ENCODE results near the gene TMEM88. TPM values are rescaled to one million over a fixed set of nuclear protein-coding genes. Genes with fewer than 3 reads are reported as not detected.
A peak's percentile ranks its signal among the peaks of the same experiment; 100 is the strongest.
"Not testable (repeated sequence)": the region's sequence is repeated elsewhere in the genome, so short reads cannot be mapped to it uniquely, and the experiment has no call there.

Gene TMEM88
- polyA plus RNA-seq (2013, experiment 1 of 4) = 67.3 TPM
- polyA plus RNA-seq (2013, experiment 2 of 4) = 77.7 TPM
- 52.8 TPM for polyA plus RNA-seq (2013, experiment 3 of 4)
- polyA plus RNA-seq (2013, experiment 4 of 4) = 61.1 TPM

- no peaks in the 10 kb centered on the region for H3K27me3 ChIP-seq (ENCODE audit: control insufficient read depth, insufficient read depth, low read length, poor library complexity, severe bottlenecking)
- H3K36me3 ChIP-seq (ENCODE audit: control insufficient read depth, insufficient read depth, low read length) = peaks cover 17% of the 10 kb centered on the region
- H3K9me3 ChIP-seq (ENCODE audit: control insufficient read depth, low read length) = no peaks in the 10 kb centered on the region
- WGBS, 2 experiments = 1% methylated on average over 57 of the region's 57 CpGs
- peaks cover 32% of the 10 kb centered on the region for H3K4me1 ChIP-seq (ENCODE audit: control insufficient read depth, insufficient read depth, low read length)
- H3K4me3 ChIP-seq (ENCODE audit: insufficient read depth, low read depth, low read length) = peak within 1 kb of the TSS; percentile 74
- H3K27ac ChIP-seq (ENCODE audit: insufficient read depth, low read depth, low read length, poor library complexity, severe bottlenecking) = peak within 1 kb of the TSS; percentile 58
Measured at GRCh38 chr17:7854851-7855659, at the start of gene TMEM88. Gene TMEM88 (plus strand): TSS chr17:7855066. CDS start chr17:7855075, 9 bp downstream.

- no peaks in the 10 kb centered on the region for H3K9me3 ChIP-seq (ENCODE audit: control insufficient read depth, low read length)
- H3K27me3 ChIP-seq (ENCODE audit: control insufficient read depth, insufficient read depth, low read length, poor library complexity, severe bottlenecking) = no peaks in the 10 kb centered on the region
- H3K4me1 ChIP-seq (ENCODE audit: control insufficient read depth, insufficient read depth, low read length) = no peaks in the 10 kb centered on the region
- no peak overlapping the region for H3K4me3 ChIP-seq (ENCODE audit: insufficient read depth, low read depth, low read length)
- 90% methylated on average over 4 to 6 of the region's 6 CpGs for WGBS, 2 experiments
- no peak overlapping the region for H3K27ac ChIP-seq (ENCODE audit: insufficient read depth, low read depth, low read length, poor library complexity, severe bottlenecking)
- H3K36me3 ChIP-seq (ENCODE audit: control insufficient read depth, insufficient read depth, low read length) = no peaks in the 10 kb centered on the region
Measured at GRCh38 chr17:7806587-7806986, 48.3 kb upstream of the TMEM88 start.

- no peaks in the 10 kb centered on the region for H3K4me1 ChIP-seq (ENCODE audit: control insufficient read depth, insufficient read depth, low read length)
- H3K9me3 ChIP-seq (ENCODE audit: control insufficient read depth, low read length) = no peaks in the 10 kb centered on the region
- no peak overlapping the region for H3K4me3 ChIP-seq (ENCODE audit: insufficient read depth, low read depth, low read length)
- H3K27ac ChIP-seq (ENCODE audit: insufficient read depth, low read depth, low read length, poor library complexity, severe bottlenecking) = no peak overlapping the region
- H3K36me3 ChIP-seq (ENCODE audit: control insufficient read depth, insufficient read depth, low read length) = no peaks in the 10 kb centered on the region
- WGBS, 2 experiments = 92 to 95% methylated on average over 21 of the region's 21 CpGs
- H3K27me3 ChIP-seq (ENCODE audit: control insufficient read depth, insufficient read depth, low read length, poor library complexity, severe bottlenecking) = no peaks in the 10 kb centered on the region
Measured at GRCh38 chr17:7807206-7807605, 47.7 kb upstream of the TMEM88 start.

GRCh38 chr17:7809086-7809790, 45.6 kb upstream of the TMEM88 start:
- 84% methylated on average over 11 of the region's 11 CpGs for WGBS, 2 experiments
- Histone ChIP-seq H3K4me3 (ENCODE audit: insufficient read depth, low read depth, low read length) (no peak overlapping the region), H3K27me3 (ENCODE audit: control insufficient read depth, insufficient read depth, low read length, poor library complexity, severe bottlenecking) (no peaks in the 10 kb centered on the region), H3K27ac (ENCODE audit: insufficient read depth, low read depth, low read length, poor library complexity, severe bottlenecking) (no peak overlapping the region), H3K9me3 (ENCODE audit: control insufficient read depth, low read length) (no peaks in the 10 kb centered on the region), H3K4me1 (ENCODE audit: control insufficient read depth, insufficient read depth, low read length) (no peaks in the 10 kb centered on the region), H3K36me3 (ENCODE audit: control insufficient read depth, insufficient read depth, low read length) (no peaks in the 10 kb centered on the region)

GRCh38 chr17:7809791-7810343, 45.0 kb upstream of the TMEM88 start:
- 89 to 96% methylated on average over 9 of the region's 9 CpGs for WGBS, 2 experiments

GRCh38 chr17:7811251-7811650, 43.6 kb upstream of the TMEM88 start:
- H3K4me3 ChIP-seq (ENCODE audit: insufficient read depth, low read depth, low read length) = no peak overlapping the region
- no peaks in the 10 kb centered on the region for H3K4me1 ChIP-seq (ENCODE audit: control insufficient read depth, insufficient read depth, low read length)
- no peaks in the 10 kb centered on the region for H3K9me3 ChIP-seq (ENCODE audit: control insufficient read depth, low read length)
- no peaks in the 10 kb centered on the region for H3K27me3 ChIP-seq (ENCODE audit: control insufficient read depth, insufficient read depth, low read length, poor library complexity, severe bottlenecking)
- no peaks in the 10 kb centered on the region for H3K36me3 ChIP-seq (ENCODE audit: control insufficient read depth, insufficient read depth, low read length)
- WGBS, 2 experiments = 92% methylated on average over 3 of the region's 3 CpGs
- no peak overlapping the region for H3K27ac ChIP-seq (ENCODE audit: insufficient read depth, low read depth, low read length, poor library complexity, severe bottlenecking)

More at GRCh38 chr17:7809791-7810343, 45.0 kb upstream of the TMEM88 start:
- not testable (repeated sequence) for H3K9me3 ChIP-seq (ENCODE audit: control insufficient read depth, low read length); H3K36me3 ChIP-seq (ENCODE audit: control insufficient read depth, insufficient read depth, low read length); H3K27ac ChIP-seq (ENCODE audit: insufficient read depth, low read depth, low read length, poor library complexity, severe bottlenecking); H3K27me3 ChIP-seq (ENCODE audit: control insufficient read depth, insufficient read depth, low read length, poor library complexity, severe bottlenecking); H3K4me3 ChIP-seq (ENCODE audit: insufficient read depth, low read depth, low read length); H3K4me1 ChIP-seq (ENCODE audit: control insufficient read depth, insufficient read depth, low read length)

- Histone ChIP-seq H3K9me3 (ENCODE audit: control insufficient read depth, low read length) (no peaks in the 10 kb centered on the region), H3K4me1 (ENCODE audit: control insufficient read depth, insufficient read depth, low read length) (no peaks in the 10 kb centered on the region), H3K27me3 (ENCODE audit: control insufficient read depth, insufficient read depth, low read length, poor library complexity, severe bottlenecking) (no peaks in the 10 kb centered on the region), H3K4me3 (ENCODE audit: insufficient read depth, low read depth, low read length) (no peak overlapping the region), H3K36me3 (ENCODE audit: control insufficient read depth, insufficient read depth, low read length) (no peaks in the 10 kb centered on the region), H3K27ac (ENCODE audit: insufficient read depth, low read depth, low read length, poor library complexity, severe bottlenecking) (no peak overlapping the region)
- 90 to 96% methylated on average over 5 of the region's 5 CpGs for WGBS, 2 experiments
Measured at GRCh38 chr17:7814969-7815368, 39.9 kb upstream of the TMEM88 start.

- H3K4me1 ChIP-seq (ENCODE audit: control insufficient read depth, insufficient read depth, low read length) = no peaks in the 10 kb centered on the region
- H3K9me3 ChIP-seq (ENCODE audit: control insufficient read depth, low read length) = no peaks in the 10 kb centered on the region
- 91 to 92% methylated on average over 10 of the region's 10 CpGs for WGBS, 2 experiments
- H3K27me3 ChIP-seq (ENCODE audit: control insufficient read depth, insufficient read depth, low read length, poor library complexity, severe bottlenecking) = no peaks in the 10 kb centered on the region
- no peak overlapping the region for H3K27ac ChIP-seq (ENCODE audit: insufficient read depth, low read depth, low read length, poor library complexity, severe bottlenecking)
- no peaks in the 10 kb centered on the region for H3K36me3 ChIP-seq (ENCODE audit: control insufficient read depth, insufficient read depth, low read length)
- no peak overlapping the region for H3K4me3 ChIP-seq (ENCODE audit: insufficient read depth, low read depth, low read length)
Measured at GRCh38 chr17:7816926-7817642, 37.8 kb upstream of the TMEM88 start.

- H3K4me1 ChIP-seq (ENCODE audit: control insufficient read depth, insufficient read depth, low read length) = no peaks in the 10 kb centered on the region
- no peak overlapping the region for H3K4me3 ChIP-seq (ENCODE audit: insufficient read depth, low read depth, low read length)
- WGBS, 2 experiments = 93 to 94% methylated on average over 9 of the region's 9 CpGs
- H3K36me3 ChIP-seq (ENCODE audit: control insufficient read depth, insufficient read depth, low read length) = no peaks in the 10 kb centered on the region
- H3K9me3 ChIP-seq (ENCODE audit: control insufficient read depth, low read length) = no peaks in the 10 kb centered on the region
- no peaks in the 10 kb centered on the region for H3K27me3 ChIP-seq (ENCODE audit: control insufficient read depth, insufficient read depth, low read length, poor library complexity, severe bottlenecking)
- no peak overlapping the region for H3K27ac ChIP-seq (ENCODE audit: insufficient read depth, low read depth, low read length, poor library complexity, severe bottlenecking)
Measured at GRCh38 chr17:7817643-7817964, 37.3 kb upstream of the TMEM88 start.

- no peaks in the 10 kb centered on the region for H3K36me3 ChIP-seq (ENCODE audit: control insufficient read depth, insufficient read depth, low read length)
- no peak overlapping the region for H3K4me3 ChIP-seq (ENCODE audit: insufficient read depth, low read depth, low read length)
- H3K4me1 ChIP-seq (ENCODE audit: control insufficient read depth, insufficient read depth, low read length) = no peaks in the 10 kb centered on the region
- no peak overlapping the region for H3K27ac ChIP-seq (ENCODE audit: insufficient read depth, low read depth, low read length, poor library complexity, severe bottlenecking)
- 87 to 90% methylated on average over 10 of the region's 10 CpGs for WGBS, 2 experiments
- H3K9me3 ChIP-seq (ENCODE audit: control insufficient read depth, low read length) = no peaks in the 10 kb centered on the region
- H3K27me3 ChIP-seq (ENCODE audit: control insufficient read depth, insufficient read depth, low read length, poor library complexity, severe bottlenecking) = no peaks in the 10 kb centered on the region
Measured at GRCh38 chr17:7818026-7818425, 36.8 kb upstream of the TMEM88 start.
